C4-2B (cell line): ENCODE data around the gene PSMG2.

ENCODE experiments used
- H3K27ac ChIP-seq: fragments of 450-650 bp; 2 replicates; pipeline ENCODE4 v1.5.1; 2017
- CTCF ChIP-seq: fragments of 450-650 bp; conservative IDR thresholded peaks from 2 replicates; pipeline ENCODE4 v1.5.1; 2017; ENCODE audit warnings: mild to moderate bottlenecking
- ZFX ChIP-seq: fragments of 450-650 bp; IDR thresholded peaks from 2 replicates; pipeline ENCODE4 v1.6.1; 2017

Gene PSMG2

GRCh38 chr18:12659904-12660605 lies 42.8 kb upstream of the PSMG2 start:
- peak; percentile 94 for TF ChIP-seq CTCF
- TF ChIP-seq ZFX = no peak
- no peak overlapping the region for H3K27ac ChIP-seq

GRCh38 chr18:12668041-12668440 lies 34.8 kb upstream of the PSMG2 start:
- no peak for TF ChIP-seq CTCF
- no peak for TF ChIP-seq ZFX

GRCh38 chr18:12679183-12679786 lies 23.6 kb upstream of the PSMG2 start:
- TF ChIP-seq CTCF (no peak), ZFX (no peak)
- H3K27ac ChIP-seq = no peak overlapping the region

More at GRCh38 chr18:12668041-12668440, 34.8 kb upstream of the PSMG2 start:
- H3K27ac ChIP-seq = no peak overlapping the region

- H3K27ac ChIP-seq = no peak overlapping the region
- TF ChIP-seq ZFX (no peak), CTCF (no peak; the same call in 1 of the 2 replicates)
Observed at GRCh38 chr18:12686100-12686499, 16.7 kb upstream of the PSMG2 start.

- no peak overlapping the region for H3K27ac ChIP-seq
- TF ChIP-seq CTCF (no peak), ZFX (no peak)
Observed at GRCh38 chr18:12689256-12689850, 13.5 kb upstream of the PSMG2 start.

GRCh38 chr18:12692206-12692605 lies 10.6 kb upstream of the PSMG2 start:
- no peak overlapping the region for H3K27ac ChIP-seq
- no peak for TF ChIP-seq CTCF
- TF ChIP-seq ZFX = no peak

GRCh38 chr18:12694032-12694431 lies 8.8 kb upstream of the PSMG2 start:
- H3K27ac ChIP-seq = no peak overlapping the region
- TF ChIP-seq CTCF (no peak), ZFX (no peak)
